PC-3 (cell line): ENCODE measurements around the gene HYCC2. TPM values are rescaled to one million over a fixed set of nuclear protein-coding genes. Genes with fewer than 3 reads are reported as not detected.

Experiments used
- ATAC-seq: fragments of 200-7000 bp; cut with Tn5 transposase; 2 replicates; pipeline ENCODE4 v1.9.1; 2020; ENCODE audit warnings: mild to moderate bottlenecking, moderate library complexity
- BruUV-seq: library from RNA; stranded (reverse); fragments of 400-500 nt; replicated peaks from 2 replicates; lab custom pipeline; 2021; lab: Mats Ljungman, UMichigan
- CTCF ChIA-PET: fragments of 300-600 bp; sonication (Branson Sonifier 250); formaldehyde crosslinking; loops from one replicate; lab custom pipeline; 2022; ENCODE audit warnings: antibody characterized with exemption; lab: Charles Lee
- POLR2A ChIA-PET: fragments of 300-600 bp; sonication (Branson Sonifier 250); formaldehyde crosslinking; loops from one replicate; lab custom pipeline; 2022; ENCODE audit warnings: antibody characterized with exemption; ENCODE audit not compliant: unreplicated experiment; lab: Charles Lee
- DNase-seq: peaks from one replicate; pipeline ENCODE4 v3.0.0-alpha.2; 2015
- H2AFZ ChIP-seq: fragments of 300-600 bp; sonication (generic); 2 replicates; pipeline ENCODE4 v1.6.0; 2016; ENCODE audit warnings: antibody characterized with exemption, low read length
- H3F3A ChIP-seq: fragments of 300-600 bp; sonication (generic); one replicate; pipeline ENCODE4 v1.6.0; 2017; ENCODE audit warnings: antibody characterized with exemption, low read length, control low read depth, mild to moderate bottlenecking; ENCODE audit not compliant: unreplicated experiment
- H3K27ac ChIP-seq: fragments of 300-600 bp; sonication (generic); 2 replicates; pipeline ENCODE4 v1.5.1; 2016; ENCODE audit warnings: mild to moderate bottlenecking, low read length
- H3K27me3 ChIP-seq: fragments of 300-600 bp; sonication (generic); 2 replicates; pipeline ENCODE4 v1.6.1; 2016; ENCODE audit warnings: low read length, mixed read lengths
- H3K36me3 ChIP-seq: fragments of 300-600 bp; sonication (generic); 2 replicates; pipeline ENCODE4 v1.6.1; 2016; ENCODE audit warnings: low read depth, mixed run types, low read length, mixed read lengths
- H3K4me1 ChIP-seq: fragments of 300-600 bp; sonication (generic); 2 replicates; pipeline ENCODE4 v1.5.1; 2016; ENCODE audit warnings: low read length; ENCODE audit not compliant: insufficient read depth
- H3K4me2 ChIP-seq: fragments of 300-600 bp; sonication (generic); 2 replicates; pipeline ENCODE4 v1.6.0; 2016; ENCODE audit warnings: low read length
- H3K4me3 ChIP-seq: fragments of 300-600 bp; sonication (generic); 2 replicates; pipeline ENCODE4 v1.5.1; 2016; ENCODE audit warnings: mild to moderate bottlenecking, low read length, mixed read lengths
- H3K79me2 ChIP-seq: fragments of 300-600 bp; sonication (generic); 2 replicates; pipeline ENCODE4 v1.6.1; 2017; ENCODE audit warnings: low read length, mixed read lengths
- H3K9ac ChIP-seq: fragments of 300-600 bp; sonication (generic); 2 replicates; pipeline ENCODE4 v1.6.0; 2016; ENCODE audit warnings: mild to moderate bottlenecking, low read length
- H3K9me2 ChIP-seq: fragments of 300-600 bp; sonication (generic); replicated peaks from 2 replicates; pipeline ENCODE4 v1.6.1; 2016; ENCODE audit warnings: mixed run types, low read length, mixed read lengths
- H3K9me3 ChIP-seq: fragments of 300-600 bp; sonication (generic); 2 replicates; pipeline ENCODE4 v1.6.1; 2016; ENCODE audit warnings: low read length, mixed read lengths
- H4K20me1 ChIP-seq: fragments of 300-600 bp; sonication (generic); 2 replicates; pipeline ENCODE4 v1.6.1; 2016; ENCODE audit warnings: low read length, mixed read lengths
- EZH2 ChIP-seq: fragments of 300-600 bp; sonication (generic); IDR thresholded peaks from one replicate; pipeline ENCODE4 v1.6.1; 2017; ENCODE audit warnings: antibody characterized with exemption, mild to moderate bottlenecking, low read length; ENCODE audit not compliant: unreplicated experiment
- EZH2phosphoT487 ChIP-seq: fragments of 300-600 bp; sonication (generic); IDR thresholded peaks from 2 replicates; pipeline ENCODE4 v1.6.1; 2018; ENCODE audit warnings: mild to moderate bottlenecking, antibody characterized with exemption, low read length, borderline replicate concordance
- intact Hi-C: fragments of 100-400 bp; cut with micrococcal nuclease; formaldehyde crosslinking; loops from 2 replicates; pipeline ENCODE4 v1.9.0; 2023
- total RNA-seq: library from RNA; depleted of rRNA; stranded (reverse); fragments of >200 nt; gene quantifications from 2 replicates; pipeline ENCODE4 v1.2.3, GENCODE V29; 2014
- TF ChIP-seq, protein P1 (sequence below): fragments of 300-600 bp; sonication (generic); conservative IDR thresholded peaks from 2 replicates; pipeline ENCODE4 v1.5.1; 2017; ENCODE audit warnings: antibody characterized with exemption, low read depth, mild to moderate bottlenecking, low read length

Gene HYCC2
- total RNA-seq, 1 experiment from 2014 or later: 3.6 TPM

DNA sequence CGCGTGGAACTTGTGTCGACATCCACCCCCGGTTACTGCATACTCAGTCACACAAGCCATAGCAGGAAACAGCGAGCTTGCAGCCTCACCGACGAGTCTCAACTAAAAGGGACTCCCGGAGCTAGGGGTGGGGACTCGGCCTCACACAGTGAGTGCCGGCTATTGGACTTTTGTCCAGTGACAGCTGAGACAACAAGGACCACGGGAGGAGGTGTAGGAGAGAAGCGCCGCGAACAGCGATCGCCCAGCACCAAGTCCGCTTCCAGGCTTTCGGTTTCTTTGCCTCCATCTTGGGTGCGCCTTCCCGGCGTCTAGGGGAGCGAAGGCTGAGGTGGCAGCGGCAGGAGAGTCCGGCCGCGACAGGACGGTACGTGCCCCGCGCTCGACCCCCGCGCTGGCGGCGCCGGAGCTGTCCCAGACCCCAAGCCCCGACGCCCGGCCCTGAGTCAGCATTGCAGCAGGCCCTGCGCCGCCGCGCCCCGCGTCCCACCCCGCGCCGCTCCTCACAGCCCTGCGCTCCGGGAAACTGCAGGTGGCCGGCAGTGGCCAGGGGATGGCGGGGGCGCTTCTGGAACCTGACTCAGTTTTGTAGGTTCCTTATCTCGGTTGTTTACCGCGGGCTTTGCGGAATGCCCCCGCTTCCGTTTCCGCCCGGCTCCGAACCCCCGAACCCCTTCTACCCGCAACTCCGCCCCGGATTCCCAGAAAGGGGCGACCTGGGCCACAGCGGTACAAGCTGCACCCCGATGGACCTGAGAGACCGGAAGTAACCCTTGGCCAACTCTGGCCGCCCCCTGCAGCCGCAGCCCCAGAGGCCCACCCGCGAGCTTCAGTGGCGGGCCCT is 44.9 kb upstream of the HYCC2 start, which contains the start of gene CFLAR:
TSS of gene CFLAR (plus strand) at position 50 of the 844 bp plus-strand sequence. CDS start 13,702 bp downstream, outside the sequence.
- Histone ChIP-seq H2AFZ (peak within 1 kb of the TSS; percentile 76), H3K27me3 (no peaks in the 10 kb centered on the region), H3K79me2 (peaks cover 56% of the 10 kb centered on the region), H3K4me3 (peak within 1 kb of the TSS; percentile 75), H3K9me2 (no peaks in the 10 kb centered on the region), H3K9ac (peak within 1 kb of the TSS; percentile 95), H3F3A (peaks cover 6% of the 10 kb centered on the region), H3K36me3 (no peaks in the 10 kb centered on the region), H4K20me1 (no peaks in the 10 kb centered on the region), H3K4me2 (peak within 1 kb of the TSS; percentile 86), H3K27ac (peak within 1 kb of the TSS; percentile 96), H3K9me3 (no peaks in the 10 kb centered on the region), H3K4me1 (peaks cover 17% of the 10 kb centered on the region)
- intact Hi-C loops: loop anchor here (5.0 kb wide), 2 partner anchors 61 to 116 kb away; no protein-coding TSS in a partner anchor
- CTCF ChIA-PET: no interaction called here
- POLR2A ChIA-PET: interaction anchor here (0.8 to 1.0 kb wide), 2 partner anchors 35 to 46 kb away, joined by 6 to 9 read pairs; no protein-coding TSS in a partner anchor
- ATAC-seq (peak; percentile 44), DNase-seq (peak; percentile 63)
- no peak for TF ChIP-seq EZH2
- no TSS peak for BruUV-seq

DNA sequence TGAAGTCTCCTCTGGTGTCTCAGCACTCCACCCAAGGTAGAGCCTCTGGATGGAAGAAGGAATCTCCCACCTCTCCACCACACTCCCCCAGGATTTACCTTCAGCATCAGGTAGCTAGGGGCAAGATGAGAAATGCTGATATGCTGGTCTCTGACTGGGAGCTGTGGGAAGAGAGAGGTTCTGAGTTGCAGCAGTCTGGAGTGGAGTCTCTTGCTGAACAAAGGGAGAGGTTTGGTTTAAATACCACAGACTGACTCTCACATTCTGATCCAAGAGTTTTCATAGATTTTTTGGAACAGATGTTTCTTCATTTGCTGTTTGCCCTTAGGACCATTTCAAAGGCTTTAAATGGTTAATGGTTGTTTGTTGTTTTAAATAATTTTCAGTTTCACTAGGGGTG is 43.4 kb upstream of the HYCC2 start:
- Histone ChIP-seq H3F3A (peaks cover 6% of the 10 kb centered on the region), H4K20me1 (no peaks in the 10 kb centered on the region), H3K9me2 (no peaks in the 10 kb centered on the region), H3K27me3 (no peaks in the 10 kb centered on the region), H3K27ac (no peak overlapping the region), H3K4me3 (no peak overlapping the region), H3K36me3 (no peaks in the 10 kb centered on the region), H2AFZ (no peak overlapping the region), H3K4me2 (no peak overlapping the region), H3K79me2 (peaks cover 41% of the 10 kb centered on the region), H3K9me3 (no peaks in the 10 kb centered on the region), H3K9ac (no peak overlapping the region), H3K4me1 (peaks cover 17% of the 10 kb centered on the region)
- ChIA-PET CTCF (interaction anchor here (0.5 kb wide), 1 partner anchor 46 kb away, joined by 5 read pairs; no protein-coding TSS in a partner anchor), POLR2A (interaction anchor here (0.6 kb wide), 2 partner anchors 30 to 58 kb away, joined by 3 read pairs; no protein-coding TSS in a partner anchor)
- no peak for TF ChIP-seq EZH2phosphoT487
- no peak for TF ChIP-seq EZH2
- TF ChIP-seq, protein P1, sequence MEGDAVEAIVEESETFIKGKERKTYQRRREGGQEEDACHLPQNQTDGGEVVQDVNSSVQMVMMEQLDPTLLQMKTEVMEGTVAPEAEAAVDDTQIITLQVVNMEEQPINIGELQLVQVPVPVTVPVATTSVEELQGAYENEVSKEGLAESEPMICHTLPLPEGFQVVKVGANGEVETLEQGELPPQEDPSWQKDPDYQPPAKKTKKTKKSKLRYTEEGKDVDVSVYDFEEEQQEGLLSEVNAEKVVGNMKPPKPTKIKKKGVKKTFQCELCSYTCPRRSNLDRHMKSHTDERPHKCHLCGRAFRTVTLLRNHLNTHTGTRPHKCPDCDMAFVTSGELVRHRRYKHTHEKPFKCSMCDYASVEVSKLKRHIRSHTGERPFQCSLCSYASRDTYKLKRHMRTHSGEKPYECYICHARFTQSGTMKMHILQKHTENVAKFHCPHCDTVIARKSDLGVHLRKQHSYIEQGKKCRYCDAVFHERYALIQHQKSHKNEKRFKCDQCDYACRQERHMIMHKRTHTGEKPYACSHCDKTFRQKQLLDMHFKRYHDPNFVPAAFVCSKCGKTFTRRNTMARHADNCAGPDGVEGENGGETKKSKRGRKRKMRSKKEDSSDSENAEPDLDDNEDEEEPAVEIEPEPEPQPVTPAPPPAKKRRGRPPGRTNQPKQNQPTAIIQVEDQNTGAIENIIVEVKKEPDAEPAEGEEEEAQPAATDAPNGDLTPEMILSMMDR: no peak
- DNase-seq: peak; percentile 20
- ATAC-seq: no peak
- TSS peak; percentile 15 for BruUV-seq
- intact Hi-C loops: loop anchor here (5.0 kb wide), 2 partner anchors 62 to 117 kb away; no protein-coding TSS in a partner anchor

DNA sequence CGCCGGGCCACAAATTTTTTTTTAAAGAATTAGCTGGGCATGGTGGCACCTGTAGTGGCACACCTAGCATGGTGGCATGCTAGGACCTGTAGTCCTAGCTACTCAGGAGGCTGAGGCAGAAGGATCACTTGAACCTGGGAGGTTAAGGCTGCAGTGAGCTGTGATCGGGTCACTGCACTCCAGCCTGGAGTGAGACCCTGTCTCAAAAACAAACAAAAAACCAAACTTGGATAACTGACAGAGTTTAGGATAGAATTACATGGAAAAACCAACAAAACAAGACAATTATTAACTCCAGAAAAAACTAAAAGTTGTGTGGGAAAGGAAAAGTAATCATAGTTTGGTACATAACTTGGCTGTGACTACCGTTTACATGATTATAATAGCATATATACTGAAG is 42.9 kb upstream of the HYCC2 start:
- peaks cover 13% of the 10 kb centered on the region for H3K4me1 ChIP-seq
- BruUV-seq: no TSS peak
- DNase-seq: no peak
- H3K79me2 ChIP-seq: peaks cover 36% of the 10 kb centered on the region
- CTCF ChIA-PET: no interaction called here
- no peaks in the 10 kb centered on the region for H3K9me3 ChIP-seq
- peaks cover 6% of the 10 kb centered on the region for H3F3A ChIP-seq
- no peak overlapping the region for H2AFZ ChIP-seq
- no peak for ATAC-seq
- H3K4me3 ChIP-seq: no peak overlapping the region
- POLR2A ChIA-PET: interaction anchor here (0.6 kb wide), 1 partner anchor 31 kb away, joined by 3 read pairs; no protein-coding TSS in a partner anchor
- intact Hi-C loops: no loop called here
- no peaks in the 10 kb centered on the region for H3K9me2 ChIP-seq
- no peak overlapping the region for H3K27ac ChIP-seq
- no peak overlapping the region for H3K9ac ChIP-seq
- TF ChIP-seq EZH2 (no peak), EZH2phosphoT487 (no peak)
- TF ChIP-seq, protein P1: no peak
- no peaks in the 10 kb centered on the region for H3K27me3 ChIP-seq
- H4K20me1 ChIP-seq: no peaks in the 10 kb centered on the region
- no peak overlapping the region for H3K4me2 ChIP-seq
- no peaks in the 10 kb centered on the region for H3K36me3 ChIP-seq
